Panc1 (cell line): ENCODE data around the gene SUGCT. TPM values are rescaled to one million over a fixed set of nuclear protein-coding genes. Genes with fewer than 3 reads are reported as not detected.

Experiments used
- ATAC-seq: fragments of 200-7000 bp; cut with Tn5 transposase; 2 replicates; pipeline ENCODE4 v1.9.1; 2020; ENCODE audit warnings: mild to moderate bottlenecking, moderate library complexity
- BruUV-seq: library from RNA; stranded (reverse); fragments of 400-500 nt; replicated peaks from 2 replicates; lab custom pipeline; 2021; lab: Mats Ljungman, UMichigan
- CTCF ChIA-PET: fragments of 300-600 bp; sonication (Branson Sonifier 250); formaldehyde crosslinking; loops from one replicate; lab custom pipeline; 2022; ENCODE audit warnings: antibody characterized with exemption; lab: Charles Lee
- POLR2A ChIA-PET: fragments of 300-600 bp; sonication (Branson Sonifier 250); formaldehyde crosslinking; loops from one replicate; lab custom pipeline; 2022; ENCODE audit warnings: antibody characterized with exemption; lab: Charles Lee
- DNase-seq: peaks from one replicate; pipeline ENCODE4 v3.0.0-alpha.2; 2010; ENCODE audit warnings: low read depth, low spot score
- H3K27ac ChIP-seq: 2 replicates; pipeline ENCODE4 v1.5.1; 2011; ENCODE audit warnings: mild to moderate bottlenecking, low read length, inconsistent platforms
- H3K27me3 ChIP-seq: fragments of 200-500 bp; sonication (Bioruptor generic); 2 replicates; pipeline ENCODE4 v1.6.0; 2014; ENCODE audit warnings: low read length, inconsistent platforms; ENCODE audit not compliant: control insufficient read depth, insufficient read depth
- H3K36me3 ChIP-seq: fragments of 200-500 bp; sonication (Bioruptor generic); 2 replicates; pipeline ENCODE4 v1.5.1; 2014; ENCODE audit warnings: inconsistent platforms, mild to moderate bottlenecking, low read length, moderate library complexity; ENCODE audit not compliant: control insufficient read depth, insufficient read depth
- H3K4me1 ChIP-seq: 2 replicates; pipeline ENCODE4 v1.5.1; 2011; ENCODE audit warnings: inconsistent platforms, mild to moderate bottlenecking, low read length, moderate library complexity; ENCODE audit not compliant: control insufficient read depth, insufficient read depth
- H3K4me3 ChIP-seq, 2 experiments: 2 replicates each; pipeline ENCODE4 v1.5.1; 2011 to 2012; ENCODE audit warnings: low read depth in 2 of 2, low read length in 2 of 2, mild to moderate bottlenecking in 2 of 2, inconsistent platforms in 1 of 2, moderate library complexity in 1 of 2
- H3K9me3 ChIP-seq: fragments of 200-500 bp; sonication (Bioruptor generic); 2 replicates; pipeline ENCODE4 v1.5.1; 2014; ENCODE audit warnings: low read depth, mild to moderate bottlenecking, inconsistent platforms, low read length, moderate library complexity; ENCODE audit not compliant: control insufficient read depth, insufficient read depth
- CTCF ChIP-seq: fragments of 450-650 bp; IDR thresholded peaks from 2 replicates; pipeline ENCODE4 v1.5.1; 2017; ENCODE audit warnings: mild to moderate bottlenecking
- POLR2AphosphoS5 ChIP-seq: IDR thresholded peaks from 2 replicates; pipeline ENCODE4 v1.6.1; 2012; ENCODE audit warnings: mild to moderate bottlenecking, low read depth, low read length, moderate library complexity
- SIN3A ChIP-seq: IDR thresholded peaks from 2 replicates; pipeline ENCODE4 v1.6.1; 2012; ENCODE audit warnings: low read depth, mild to moderate bottlenecking, low read length, moderate library complexity, borderline replicate concordance; ENCODE audit not compliant: insufficient read depth
- TCF7L2 ChIP-seq: IDR thresholded peaks from 2 replicates; pipeline ENCODE4 v1.6.1; 2011; ENCODE audit warnings: mild to moderate bottlenecking, low read depth, low read length, inconsistent platforms
- in situ Hi-C: cut with HindIII; loops from 2 replicates; pipeline ENCODE4 v1.10.0; 2016; ENCODE audit warnings: low sequenced_read_pairs, low pct_unique_long_range_greater_than_20kb
- intact Hi-C: fragments of 100-400 bp; cut with micrococcal nuclease; formaldehyde crosslinking; loops from one replicate; pipeline ENCODE4 v1.10.0; 2022; ENCODE audit not compliant: unreplicated experiment
- total RNA-seq: library from RNA; stranded (reverse); gene quantifications from one replicate; pipeline ENCODE4 v1.2.1, GENCODE V29; 2021; ENCODE audit not compliant: unreplicated experiment
- TF ChIP-seq, protein P1 (sequence below), 2 experiments: IDR thresholded peaks; 2 replicates each; pipeline ENCODE4 v1.6.1; 2011 to 2012; ENCODE audit warnings: low read depth in 2 of 2, control low read depth in 1 of 2, low read length in 1 of 2, mild to moderate bottlenecking in 1 of 2, moderate library complexity in 1 of 2; ENCODE audit not compliant: insufficient read depth in 1 of 2

Gene SUGCT
- total RNA-seq, 1 experiment from 2014 or later, result 3.1 TPM

DNA sequence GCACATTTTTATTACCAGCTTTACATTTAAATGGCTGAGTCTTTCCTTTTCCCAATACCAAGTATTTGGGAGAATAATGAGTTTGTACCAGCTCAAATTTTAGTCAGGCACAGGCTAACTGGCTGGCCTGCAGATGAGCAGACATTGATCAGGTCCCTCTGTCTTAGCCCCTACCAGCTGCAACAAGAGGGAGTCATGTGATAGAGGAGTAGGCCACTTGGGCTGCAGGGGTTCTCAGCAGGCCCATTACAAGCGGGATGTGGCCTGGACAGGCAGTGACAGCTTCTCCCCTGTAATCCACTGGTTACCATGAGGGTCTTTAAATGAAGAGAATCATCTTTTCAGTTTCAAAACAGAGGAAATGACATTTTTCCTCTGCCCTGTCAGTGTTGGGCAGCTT, 283.6 kb downstream of the SUGCT start:
- POLR2A ChIA-PET, result no interaction called here
- no peaks in the 10 kb centered on the region for H3K36me3 ChIP-seq
- H3K9me3 ChIP-seq, result no peaks in the 10 kb centered on the region
- no peaks in the 10 kb centered on the region for H3K4me1 ChIP-seq
- in situ Hi-C loops, result no loop called here
- no peak overlapping the region for H3K4me3 ChIP-seq
- intact Hi-C loops, result no loop called here
- TF ChIP-seq POLR2AphosphoS5 (no peak), CTCF (no peak), SIN3A (no peak), TCF7L2 (no peak)
- TF ChIP-seq, protein P1, sequence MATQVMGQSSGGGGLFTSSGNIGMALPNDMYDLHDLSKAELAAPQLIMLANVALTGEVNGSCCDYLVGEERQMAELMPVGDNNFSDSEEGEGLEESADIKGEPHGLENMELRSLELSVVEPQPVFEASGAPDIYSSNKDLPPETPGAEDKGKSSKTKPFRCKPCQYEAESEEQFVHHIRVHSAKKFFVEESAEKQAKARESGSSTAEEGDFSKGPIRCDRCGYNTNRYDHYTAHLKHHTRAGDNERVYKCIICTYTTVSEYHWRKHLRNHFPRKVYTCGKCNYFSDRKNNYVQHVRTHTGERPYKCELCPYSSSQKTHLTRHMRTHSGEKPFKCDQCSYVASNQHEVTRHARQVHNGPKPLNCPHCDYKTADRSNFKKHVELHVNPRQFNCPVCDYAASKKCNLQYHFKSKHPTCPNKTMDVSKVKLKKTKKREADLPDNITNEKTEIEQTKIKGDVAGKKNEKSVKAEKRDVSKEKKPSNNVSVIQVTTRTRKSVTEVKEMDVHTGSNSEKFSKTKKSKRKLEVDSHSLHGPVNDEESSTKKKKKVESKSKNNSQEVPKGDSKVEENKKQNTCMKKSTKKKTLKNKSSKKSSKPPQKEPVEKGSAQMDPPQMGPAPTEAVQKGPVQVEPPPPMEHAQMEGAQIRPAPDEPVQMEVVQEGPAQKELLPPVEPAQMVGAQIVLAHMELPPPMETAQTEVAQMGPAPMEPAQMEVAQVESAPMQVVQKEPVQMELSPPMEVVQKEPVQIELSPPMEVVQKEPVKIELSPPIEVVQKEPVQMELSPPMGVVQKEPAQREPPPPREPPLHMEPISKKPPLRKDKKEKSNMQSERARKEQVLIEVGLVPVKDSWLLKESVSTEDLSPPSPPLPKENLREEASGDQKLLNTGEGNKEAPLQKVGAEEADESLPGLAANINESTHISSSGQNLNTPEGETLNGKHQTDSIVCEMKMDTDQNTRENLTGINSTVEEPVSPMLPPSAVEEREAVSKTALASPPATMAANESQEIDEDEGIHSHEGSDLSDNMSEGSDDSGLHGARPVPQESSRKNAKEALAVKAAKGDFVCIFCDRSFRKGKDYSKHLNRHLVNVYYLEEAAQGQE (IDR thresholded peaks at IDR 0.05; ENCODE audit: insufficient read depth in 1 of 2, low read depth in 2 of 2, low read length in 1 of 2), result no peak
- ATAC-seq, result no peak
- DNase-seq, result no peak
- no TSS peak for BruUV-seq
- no peaks in the 10 kb centered on the region for H3K27me3 ChIP-seq
- CTCF ChIA-PET, result no interaction called here
- H3K27ac ChIP-seq, result no peak overlapping the region

- no peaks in the 10 kb centered on the region for H3K27me3 ChIP-seq
- DNase-seq, result no peak
- no peaks in the 10 kb centered on the region for H3K36me3 ChIP-seq
- H3K4me1 ChIP-seq, result no peaks in the 10 kb centered on the region
- H3K4me3 ChIP-seq, result no peak overlapping the region
- intact Hi-C loops (no loop called here), in situ Hi-C loops (no loop called here)
- no peak overlapping the region for H3K27ac ChIP-seq
- POLR2A ChIA-PET, result no interaction called here
- no peaks in the 10 kb centered on the region for H3K9me3 ChIP-seq
- TF ChIP-seq CTCF (no peak), SIN3A (no peak), TCF7L2 (no peak), POLR2AphosphoS5 (no peak)
- TF ChIP-seq, protein P1 (IDR thresholded peaks at IDR 0.05; ENCODE audit: insufficient read depth in 1 of 2, low read depth in 2 of 2, low read length in 1 of 2), result no peak
- CTCF ChIA-PET, result no interaction called here
- no peak for ATAC-seq
- BruUV-seq, result no TSS peak
Observed at GRCh38 chr7:40418983-40419382, 284.2 kb downstream of the SUGCT start.
